Fibroblast of lung (primary cell): Measurements from ENCODE around the gene KAZALD1. TPM values are rescaled to one million over a fixed set of nuclear protein-coding genes. Genes with fewer than 3 reads are reported as not detected.

Experiments used
- DNase-seq, 2 donors: peaks; one replicate each; pipeline versions ENCODE4 v3.0.0 to v3.0.0-alpha.2; 2010; ENCODE audit warnings: low read depth in 2 of 2
- H2AFZ ChIP-seq: 2 replicates; pipeline ENCODE4 v1.5.1; 2012; ENCODE audit warnings: low read length, control low read depth, inconsistent platforms
- H3K27ac ChIP-seq: 2 replicates; pipeline ENCODE4 v1.5.1; 2011; ENCODE audit warnings: low read length, control low read depth; ENCODE audit not compliant: insufficient read depth
- H3K27me3 ChIP-seq: 2 replicates; pipeline ENCODE4 v1.5.1; 2011; ENCODE audit warnings: mild to moderate bottlenecking, low read length; ENCODE audit not compliant: control insufficient read depth, insufficient read depth
- H3K36me3 ChIP-seq: 2 replicates; pipeline ENCODE4 v1.5.1; 2011; ENCODE audit warnings: low read length; ENCODE audit not compliant: control insufficient read depth, insufficient read depth
- H3K4me1 ChIP-seq: 2 replicates; pipeline ENCODE4 v1.5.1; 2011; ENCODE audit warnings: low read length; ENCODE audit not compliant: control insufficient read depth, insufficient read depth; ENCODE audit errors: extremely low read depth
- H3K4me2 ChIP-seq: 2 replicates; pipeline ENCODE4 v1.5.1; 2011; ENCODE audit warnings: low read length, control low read depth; ENCODE audit not compliant: insufficient read depth; ENCODE audit errors: extremely low read depth
- H3K4me3 ChIP-seq, 4 experiments: fragments of 200-600 bp in 1 of 4; sonication (generic) in 1 of 4; replicated peaks in 1 of 4; 2 replicates each; pipeline ENCODE4 v1.5.1; 2011 to 2016; ENCODE audit warnings: low read length in 4 of 4, low read depth in 3 of 4, mild to moderate bottlenecking in 3 of 4, control low read depth in 2 of 4, inconsistent platforms in 1 of 4, mixed read lengths in 1 of 4; ENCODE audit not compliant: insufficient read depth in 1 of 4; ENCODE audit errors: control extremely low read depth in 1 of 4
- H3K79me2 ChIP-seq: 2 replicates; pipeline ENCODE4 v1.5.1; 2012; ENCODE audit warnings: mild to moderate bottlenecking, low read length, inconsistent platforms; ENCODE audit not compliant: control insufficient read depth, insufficient read depth
- H3K9ac ChIP-seq: 2 replicates; pipeline ENCODE4 v1.5.1; 2011; ENCODE audit warnings: mild to moderate bottlenecking, low read length, control low read depth; ENCODE audit not compliant: insufficient read depth
- H3K9me3 ChIP-seq: 2 replicates; pipeline ENCODE4 v1.5.1; 2012; ENCODE audit warnings: low read depth, low read length; ENCODE audit not compliant: control insufficient read depth, insufficient read depth
- H4K20me1 ChIP-seq: 2 replicates; pipeline ENCODE4 v1.5.1; 2011; ENCODE audit warnings: low read length; ENCODE audit not compliant: control insufficient read depth, insufficient read depth; ENCODE audit errors: extremely low read depth
- CTCF ChIP-seq, 2 donors: IDR thresholded peaks in 1 of 2; conservative IDR thresholded peaks in 1 of 2; 1 replicate in 1 of 2; 2 replicates in 1 of 2; pipeline ENCODE4 v1.5.1; 2011 to 2012; ENCODE audit warnings: low read length in 2 of 2, control low read depth in 1 of 2, inconsistent platforms in 1 of 2, low read depth in 1 of 2, mild to moderate bottlenecking in 1 of 2
- EZH2 ChIP-seq: IDR thresholded peaks from 2 replicates; pipeline ENCODE4 v1.5.1; 2012; ENCODE audit warnings: low read length, control low read depth, mild to moderate bottlenecking; ENCODE audit errors: missing control alignments
- polyA plus RNA-seq, 2 donors: library from polyadenylated mRNA; depleted of rRNA in 1 of 2; stranded (reverse) in 1 of 2; unstranded in 1 of 2; fragments of >200 nt; gene quantifications; 2 replicates each; pipeline ENCODE4 v1.2.1, GENCODE V29; 2011 to 2012; ENCODE audit warnings: missing spikeins in 1 of 2
- total RNA-seq: library from RNA; depleted of rRNA; stranded (reverse); fragments of >200 nt; gene quantifications from 2 replicates; pipeline ENCODE4 v1.2.1, GENCODE V29; 2014

The KAZALD1 gene
- total and polyA plus RNA-seq, 2 donors (not counting 1 experiment from before 2014, with no cell fraction given) = 4.6 to 19.8 TPM

- peak overlapping the region; percentile 32 for H3K27ac ChIP-seq
- H3K9ac ChIP-seq = no peak overlapping the region
- TF ChIP-seq CTCF (conservative IDR thresholded peaks at IDR 0.05 in 1 of 2, IDR thresholded peaks at IDR 0.05 in 1 of 2; ENCODE audit: low read depth in 1 of 2, low read length in 2 of 2) (no peak), EZH2 (no peak)
These were observed 46.2 kb upstream of the KAZALD1 start for GRCh38 chr10:101015582-101015973.

GRCh38 chr10:101016814-101017213, 45.0 kb upstream of the KAZALD1 start:
- TF ChIP-seq EZH2 (no peak), CTCF (conservative IDR thresholded peaks at IDR 0.05 in 1 of 2, IDR thresholded peaks at IDR 0.05 in 1 of 2; ENCODE audit: low read depth in 1 of 2, low read length in 2 of 2) (no peak)
- Histone ChIP-seq H3K4me1 (peaks cover 26% of the 10 kb centered on the region), H2AFZ (no peak overlapping the region), H4K20me1 (no peaks in the 10 kb centered on the region), H3K4me3 (no peak overlapping the region), H3K9ac (no peak overlapping the region), H3K27me3 (no peaks in the 10 kb centered on the region), H3K79me2 (no peaks in the 10 kb centered on the region), H3K9me3 (no peaks in the 10 kb centered on the region), H3K27ac (no peak overlapping the region), H3K4me2 (no peak overlapping the region), H3K36me3 (no peaks in the 10 kb centered on the region)
- no peak for DNase-seq

More at GRCh38 chr10:101015582-101015973, 46.2 kb upstream of the KAZALD1 start:
- no peaks in the 10 kb centered on the region for H3K36me3 ChIP-seq
- H3K9me3 ChIP-seq = no peaks in the 10 kb centered on the region
- no peaks in the 10 kb centered on the region for H4K20me1 ChIP-seq
- peaks cover 26% of the 10 kb centered on the region for H3K4me1 ChIP-seq
- H3K4me2 ChIP-seq = no peak overlapping the region
- DNase-seq = no peak
- no peaks in the 10 kb centered on the region for H3K79me2 ChIP-seq
- H2AFZ ChIP-seq = no peak overlapping the region
- no peak overlapping the region for H3K4me3 ChIP-seq
- H3K27me3 ChIP-seq = no peaks in the 10 kb centered on the region

- TF ChIP-seq CTCF (conservative IDR thresholded peaks at IDR 0.05 in 1 of 2, IDR thresholded peaks at IDR 0.05 in 1 of 2; ENCODE audit: low read depth in 1 of 2, low read length in 2 of 2) = no peak
- TF ChIP-seq EZH2 = no peak
- Histone ChIP-seq H3K9ac (no peak overlapping the region), H3K4me1 (peaks cover 21% of the 10 kb centered on the region), H3K4me2 (no peak overlapping the region), H4K20me1 (no peaks in the 10 kb centered on the region), H3K27me3 (no peaks in the 10 kb centered on the region), H3K4me3 (no peak overlapping the region), H3K79me2 (no peaks in the 10 kb centered on the region), H3K9me3 (no peaks in the 10 kb centered on the region), H3K27ac (no peak overlapping the region), H3K36me3 (no peaks in the 10 kb centered on the region), H2AFZ (no peak overlapping the region)
- no peak for DNase-seq
These were observed 43.6 kb upstream of the KAZALD1 start for GRCh38 chr10:101018118-101018599.
